ENCODE results near the gene ZNF385D. TPM values are rescaled to one million over a fixed set of nuclear protein-coding genes. Genes with fewer than 3 reads are reported as not detected.

Gene ZNF385D
- total and polyA plus RNA-seq, 4 donors, result 0.17 to 30.9 (median 1.9) TPM

DNA sequence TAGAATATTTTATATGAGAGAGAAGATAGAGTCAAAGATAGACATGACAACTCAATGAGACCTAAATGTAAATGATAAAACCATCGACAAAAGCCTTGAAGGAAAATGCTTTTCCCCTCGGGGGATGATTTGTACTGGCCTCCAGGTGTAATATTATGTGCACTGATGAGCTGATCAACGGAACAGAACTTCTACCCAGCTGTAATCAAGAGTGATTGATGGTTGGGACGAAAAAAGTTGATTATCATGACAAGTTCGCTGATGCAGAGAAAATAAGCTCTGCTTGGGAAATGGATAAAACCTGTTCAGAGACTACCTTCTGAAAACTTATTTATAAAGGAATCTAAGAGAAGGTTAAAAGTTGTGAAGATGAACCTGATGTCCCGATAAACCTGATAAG, 210.7 kb downstream of the ZNF385D start:
- no peak overlapping the region for H3K9ac ChIP-seq (ENCODE audit: insufficient read depth in 1 of 2, low read length in 2 of 2)
- H3K9me3 ChIP-seq (ENCODE audit: control insufficient read depth in 4 of 4, insufficient read depth in 3 of 4, low read length in 3 of 4), result no peaks in the 10 kb centered on the region
- no peaks in the 10 kb centered on the region for H3K36me3 ChIP-seq (ENCODE audit: control insufficient read depth in 4 of 4, insufficient read depth in 4 of 4, low read length in 4 of 4)
- DNase-seq (no peak), ATAC-seq (ENCODE audit: insufficient read depth, low FRiP score) (no peak)
- no peak overlapping the region for H3K27ac ChIP-seq (ENCODE audit: low read depth in 1 of 2, low read length in 1 of 2)
- no peaks in the 10 kb centered on the region for H3K27me3 ChIP-seq (ENCODE audit: control insufficient read depth in 3 of 3, insufficient read depth in 3 of 3, low read length in 2 of 3)
- 85 to 88% methylated on average over 6 of the region's 6 CpGs for WGBS, 2 donors
- peaks cover 0 to under 1% (median 0%) of the 10 kb centered on the region in 5 donors for H3K4me1 ChIP-seq (ENCODE audit: control insufficient read depth in 5 of 5, insufficient read depth in 5 of 5, low read length in 5 of 5)
- H3K4me3 ChIP-seq, result no peak overlapping the region
- TF ChIP-seq CTCF (IDR thresholded peaks at IDR 0.05; ENCODE audit: control extremely low read depth, extremely low read depth), result no peak

DNA sequence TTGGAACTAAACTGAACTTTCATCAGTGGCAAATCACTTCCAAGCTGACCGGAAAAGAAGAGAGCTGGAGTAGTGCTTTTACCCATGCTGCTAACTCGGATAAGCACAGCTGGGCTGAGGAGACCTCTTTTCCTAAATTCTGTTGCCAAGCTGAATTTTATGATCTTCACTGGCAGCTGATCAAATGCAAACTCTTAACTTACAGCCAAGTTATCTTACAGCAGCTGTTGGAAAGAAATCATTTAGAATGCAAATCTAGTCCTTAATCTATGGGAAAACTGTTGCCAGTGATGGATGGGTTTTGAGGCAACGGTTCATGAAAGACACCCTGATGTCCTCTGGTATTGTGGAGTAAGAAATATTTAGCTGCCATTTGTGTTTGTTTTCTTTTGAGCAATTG, 216.5 kb downstream of the ZNF385D start:
- peak; percentile 70 to 96 (median 95) for DNase-seq
- no peak for TF ChIP-seq CTCF (IDR thresholded peaks at IDR 0.05; ENCODE audit: control extremely low read depth, extremely low read depth)
- no peak overlapping the region for H3K27ac ChIP-seq (ENCODE audit: low read depth in 1 of 2, low read length in 1 of 2)
- peaks cover 0 to 18% (median 0%) of the 10 kb centered on the region in 5 donors for H3K4me1 ChIP-seq (ENCODE audit: control insufficient read depth in 5 of 5, insufficient read depth in 5 of 5, low read length in 5 of 5)
- no peak overlapping the region for H3K9ac ChIP-seq (ENCODE audit: insufficient read depth in 1 of 2, low read length in 2 of 2)
- no peaks in the 10 kb centered on the region for H3K9me3 ChIP-seq (ENCODE audit: control insufficient read depth in 4 of 4, insufficient read depth in 3 of 4, low read length in 3 of 4)
- 63 to 73% methylated on average over 3 of the region's 3 CpGs for WGBS, 2 donors
- no peak for ATAC-seq (ENCODE audit: insufficient read depth, low FRiP score)
- H3K27me3 ChIP-seq (ENCODE audit: control insufficient read depth in 3 of 3, insufficient read depth in 3 of 3, low read length in 2 of 3), result no peaks in the 10 kb centered on the region
- H3K4me3 ChIP-seq, result no peak overlapping the region
- H3K36me3 ChIP-seq (ENCODE audit: control insufficient read depth in 4 of 4, insufficient read depth in 4 of 4, low read length in 4 of 4), result no peaks in the 10 kb centered on the region

DNA sequence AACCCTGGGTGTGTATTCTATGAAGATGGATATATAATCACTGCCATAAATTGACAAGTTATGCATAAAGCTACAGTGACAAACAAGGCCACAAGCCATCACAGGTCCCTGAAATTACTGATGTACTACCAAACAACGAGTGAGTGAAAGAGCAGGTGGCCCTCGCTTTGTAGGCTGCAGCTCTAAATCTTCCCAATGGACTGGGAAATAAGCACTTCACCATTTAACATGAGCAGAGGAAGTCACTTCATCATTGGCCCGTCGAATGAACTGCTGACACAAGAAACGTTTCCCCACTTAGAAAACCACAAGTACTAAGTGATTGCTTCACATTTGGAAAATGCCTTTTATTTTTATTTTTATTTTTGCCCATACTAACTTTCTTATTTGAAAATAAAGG, 218.0 kb downstream of the ZNF385D start:
- Histone ChIP-seq H3K27me3 (ENCODE audit: control insufficient read depth in 3 of 3, insufficient read depth in 3 of 3, low read length in 2 of 3) (no peaks in the 10 kb centered on the region), H3K36me3 (ENCODE audit: control insufficient read depth in 4 of 4, insufficient read depth in 4 of 4, low read length in 4 of 4) (no peaks in the 10 kb centered on the region), H3K4me3 (no peak overlapping the region), H3K9me3 (ENCODE audit: control insufficient read depth in 4 of 4, insufficient read depth in 3 of 4, low read length in 3 of 4) (no peaks in the 10 kb centered on the region), H3K27ac (ENCODE audit: low read depth in 1 of 2, low read length in 1 of 2) (no peak overlapping the region), H3K9ac (ENCODE audit: insufficient read depth in 1 of 2, low read length in 2 of 2) (no peak overlapping the region), H3K4me1 (ENCODE audit: control insufficient read depth in 5 of 5, insufficient read depth in 5 of 5, low read length in 5 of 5) (peaks cover 0 to 18% (median 0%) of the 10 kb centered on the region in 5 donors)
- peak in 1 of 3 donors; percentile 14 for DNase-seq
- WGBS, 2 donors, result 24 to 34% methylated on average over 5 of the region's 5 CpGs
- ATAC-seq (ENCODE audit: insufficient read depth, low FRiP score), result no peak
- TF ChIP-seq CTCF (IDR thresholded peaks at IDR 0.05; ENCODE audit: control extremely low read depth, extremely low read depth), result no peak

GRCh38 chr3:21531909-21532308, 219.1 kb downstream of the ZNF385D start:
- Histone ChIP-seq H3K4me1 (ENCODE audit: control insufficient read depth in 5 of 5, insufficient read depth in 5 of 5, low read length in 5 of 5) (peaks cover 0 to 18% (median 0%) of the 10 kb centered on the region in 5 donors), H3K4me3 (no peak overlapping the region), H3K9ac (ENCODE audit: insufficient read depth in 1 of 2, low read length in 2 of 2) (no peak overlapping the region), H3K9me3 (ENCODE audit: control insufficient read depth in 4 of 4, insufficient read depth in 3 of 4, low read length in 3 of 4) (no peaks in the 10 kb centered on the region), H3K36me3 (ENCODE audit: control insufficient read depth in 4 of 4, insufficient read depth in 4 of 4, low read length in 4 of 4) (no peaks in the 10 kb centered on the region), H3K27me3 (ENCODE audit: control insufficient read depth in 3 of 3, insufficient read depth in 3 of 3, low read length in 2 of 3) (no peaks in the 10 kb centered on the region), H3K27ac (ENCODE audit: low read depth in 1 of 2, low read length in 1 of 2) (no peak overlapping the region)
- WGBS, 2 donors, result 69 to 70% methylated on average over 3 of the region's 3 CpGs
- ATAC-seq (ENCODE audit: insufficient read depth, low FRiP score), result no peak
- no peak for DNase-seq
- TF ChIP-seq CTCF (IDR thresholded peaks at IDR 0.05; ENCODE audit: control extremely low read depth, extremely low read depth), result no peak

All from lung (tissue), 12 donors.